Loucy (cell line): ENCODE data around the gene PIK3CA.
A peak's percentile ranks its signal among the peaks of the same experiment; 100 is the strongest.

ENCODE experiments used
- H2AFZ ChIP-seq: fragments of 200-600 bp; sonication (generic); 2 replicates; pipeline ENCODE4 v1.6.0; 2016; ENCODE audit warnings: antibody characterized with exemption, mild to moderate bottlenecking, low read length, moderate library complexity
- H3F3A ChIP-seq: fragments of 200-600 bp; 2 replicates; pipeline ENCODE4 v1.6.0; 2016; ENCODE audit warnings: antibody characterized with exemption, low read depth, mild to moderate bottlenecking
- H3K27me3 ChIP-seq: fragments of 200-600 bp; sonication (generic); 2 replicates; pipeline ENCODE4 v1.6.1; 2014; ENCODE audit warnings: low read length, mild to moderate bottlenecking; ENCODE audit not compliant: insufficient read depth, poor library complexity, severe bottlenecking
- H3K36me3 ChIP-seq: fragments of 200-600 bp; sonication (generic); 2 replicates; pipeline ENCODE4 v1.6.1; 2016; ENCODE audit warnings: low read length; ENCODE audit not compliant: insufficient read depth
- H3K4me1 ChIP-seq: fragments of 200-600 bp; sonication (generic); 2 replicates; pipeline ENCODE4 v1.5.1; 2014; ENCODE audit warnings: low read length, mild to moderate bottlenecking; ENCODE audit not compliant: insufficient read depth, poor library complexity, severe bottlenecking
- H3K4me2 ChIP-seq: fragments of 200-600 bp; sonication (generic); 2 replicates; pipeline ENCODE4 v1.6.0; 2014; ENCODE audit warnings: antibody characterized with exemption, low read length, low read depth, mild to moderate bottlenecking; ENCODE audit not compliant: poor library complexity, severe bottlenecking
- H3K4me3 ChIP-seq: fragments of 200-600 bp; sonication (generic); 2 replicates; pipeline ENCODE4 v1.5.1; 2014; ENCODE audit warnings: low read length, mild to moderate bottlenecking, mixed read lengths; ENCODE audit not compliant: poor library complexity, severe bottlenecking
- H3K79me2 ChIP-seq: fragments of 200-600 bp; sonication (generic); 2 replicates; pipeline ENCODE4 v1.6.1; 2014; ENCODE audit warnings: low read length; ENCODE audit not compliant: insufficient read depth
- H3K9ac ChIP-seq: fragments of 200-600 bp; sonication (generic); 2 replicates; pipeline ENCODE4 v1.6.0; 2014; ENCODE audit warnings: mild to moderate bottlenecking, low read depth, low read length, moderate library complexity; ENCODE audit not compliant: poor library complexity, severe bottlenecking
- H3K9me2 ChIP-seq: fragments of 200-600 bp; sonication (generic); replicated peaks from 2 replicates; pipeline ENCODE4 v1.6.1; 2016; ENCODE audit warnings: low read depth, low read length, mixed read lengths
- H3K9me3 ChIP-seq: fragments of 200-600 bp; sonication (generic); 2 replicates; pipeline ENCODE4 v1.6.1; 2014; ENCODE audit warnings: mild to moderate bottlenecking, antibody characterized with exemption, low read length, low read depth; ENCODE audit not compliant: insufficient read depth
- H4K20me1 ChIP-seq: fragments of 200-600 bp; sonication (generic); 2 replicates; pipeline ENCODE4 v1.6.0; 2014; ENCODE audit warnings: antibody characterized with exemption, low read length, mild to moderate bottlenecking; ENCODE audit not compliant: insufficient read depth, poor library complexity, severe bottlenecking
- EZH2phosphoT487 ChIP-seq: fragments of 200-600 bp; IDR thresholded peaks from 2 replicates; pipeline ENCODE4 v1.6.1; 2018; ENCODE audit warnings: antibody characterized with exemption, mild to moderate bottlenecking, moderate library complexity, borderline replicate concordance
- TF ChIP-seq, protein P1 (sequence below): fragments of 200-600 bp; sonication (generic); conservative IDR thresholded peaks from 2 replicates; pipeline ENCODE4 v1.5.1; 2014; ENCODE audit warnings: mild to moderate bottlenecking, antibody characterized with exemption, low read length

Gene PIK3CA

DNA sequence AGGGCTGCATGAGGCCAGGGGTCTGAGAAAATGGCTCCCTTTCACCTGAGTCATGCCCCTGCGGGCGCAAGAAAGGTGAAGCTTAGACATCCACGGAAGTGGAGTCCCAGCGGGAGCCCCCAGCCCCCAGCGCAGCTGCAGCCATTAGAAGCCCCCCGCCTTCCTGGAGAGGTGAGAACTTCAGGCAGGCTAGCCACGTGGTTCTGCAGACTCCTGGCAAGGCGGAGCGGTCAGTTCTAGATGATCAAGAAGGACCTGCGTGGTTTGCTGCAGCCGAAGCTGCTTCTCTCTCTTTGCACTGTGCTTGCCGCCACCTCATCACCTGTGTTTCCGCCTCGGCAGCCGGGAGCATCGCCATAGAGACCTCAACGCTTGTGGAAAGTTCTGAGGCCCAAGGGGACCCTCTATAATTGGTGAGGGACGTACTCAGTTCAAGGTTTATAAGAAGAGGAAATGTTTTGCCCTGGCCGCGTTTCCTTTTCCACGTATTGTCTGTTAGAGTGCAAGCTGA lies 118.6 kb downstream of the PIK3CA start:
- no peaks in the 10 kb centered on the region for H3K9me3 ChIP-seq
- no peaks in the 10 kb centered on the region for H3K27me3 ChIP-seq
- TF ChIP-seq EZH2phosphoT487, result no peak
- TF ChIP-seq, protein P1, sequence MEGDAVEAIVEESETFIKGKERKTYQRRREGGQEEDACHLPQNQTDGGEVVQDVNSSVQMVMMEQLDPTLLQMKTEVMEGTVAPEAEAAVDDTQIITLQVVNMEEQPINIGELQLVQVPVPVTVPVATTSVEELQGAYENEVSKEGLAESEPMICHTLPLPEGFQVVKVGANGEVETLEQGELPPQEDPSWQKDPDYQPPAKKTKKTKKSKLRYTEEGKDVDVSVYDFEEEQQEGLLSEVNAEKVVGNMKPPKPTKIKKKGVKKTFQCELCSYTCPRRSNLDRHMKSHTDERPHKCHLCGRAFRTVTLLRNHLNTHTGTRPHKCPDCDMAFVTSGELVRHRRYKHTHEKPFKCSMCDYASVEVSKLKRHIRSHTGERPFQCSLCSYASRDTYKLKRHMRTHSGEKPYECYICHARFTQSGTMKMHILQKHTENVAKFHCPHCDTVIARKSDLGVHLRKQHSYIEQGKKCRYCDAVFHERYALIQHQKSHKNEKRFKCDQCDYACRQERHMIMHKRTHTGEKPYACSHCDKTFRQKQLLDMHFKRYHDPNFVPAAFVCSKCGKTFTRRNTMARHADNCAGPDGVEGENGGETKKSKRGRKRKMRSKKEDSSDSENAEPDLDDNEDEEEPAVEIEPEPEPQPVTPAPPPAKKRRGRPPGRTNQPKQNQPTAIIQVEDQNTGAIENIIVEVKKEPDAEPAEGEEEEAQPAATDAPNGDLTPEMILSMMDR, result no peak
- peak overlapping the region; percentile 82 for H3K9ac ChIP-seq
- peak overlapping the region; percentile 74 for H3K4me3 ChIP-seq
- H3K9me2 ChIP-seq, result no peaks in the 10 kb centered on the region
- no peaks in the 10 kb centered on the region for H4K20me1 ChIP-seq
- H3F3A ChIP-seq, result peaks cover 3% of the 10 kb centered on the region; the same call in 1 of the 2 replicates
- H3K4me2 ChIP-seq, result peak overlapping the region; percentile 79
- no peaks in the 10 kb centered on the region for H3K36me3 ChIP-seq
- peaks cover 67% of the 10 kb centered on the region for H3K4me1 ChIP-seq
- H3K79me2 ChIP-seq, result peaks cover 33% of the 10 kb centered on the region
- no peak overlapping the region for H2AFZ ChIP-seq

DNA sequence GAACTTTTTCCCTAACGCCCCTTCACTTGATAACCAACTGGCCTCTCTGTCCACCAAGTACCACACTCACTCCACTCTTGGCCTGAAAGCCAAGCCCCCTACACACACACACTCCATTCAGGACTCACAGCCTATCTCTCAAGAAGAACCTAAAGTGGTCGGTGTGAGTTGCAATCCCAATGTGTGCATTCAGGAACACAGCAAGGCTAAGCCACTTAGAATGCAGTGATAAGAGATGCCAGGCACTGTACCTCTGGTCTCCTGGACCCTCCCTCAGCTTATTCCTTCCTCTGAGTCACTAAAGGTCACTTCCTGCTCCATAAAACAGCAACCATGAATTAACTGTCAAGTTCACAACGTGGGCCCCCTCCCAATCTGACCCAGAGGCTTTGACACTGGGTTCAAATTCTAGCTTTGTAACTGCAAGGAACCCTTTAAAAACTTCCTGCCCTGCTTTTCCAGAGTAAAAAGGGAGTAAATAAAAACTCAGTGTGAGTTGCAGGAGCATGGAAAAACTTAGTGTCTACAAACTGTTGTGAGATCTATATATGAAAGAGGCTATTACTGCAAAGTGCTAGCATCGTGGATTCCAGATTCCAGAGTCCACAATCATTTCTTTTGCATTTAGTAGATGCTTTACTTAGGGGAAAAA lies 120.4 kb downstream of the PIK3CA start:
- peak overlapping the region; percentile 56 for H3K9ac ChIP-seq
- H3K4me2 ChIP-seq, result peak overlapping the region; percentile 71
- H3K9me2 ChIP-seq, result no peaks in the 10 kb centered on the region
- peaks cover 3% of the 10 kb centered on the region; the same call in 1 of the 2 replicates for H3F3A ChIP-seq
- H3K4me3 ChIP-seq, result peak overlapping the region; percentile 74
- peaks cover 23% of the 10 kb centered on the region for H3K79me2 ChIP-seq
- H3K36me3 ChIP-seq, result no peaks in the 10 kb centered on the region
- peaks cover 67% of the 10 kb centered on the region for H3K4me1 ChIP-seq
- H2AFZ ChIP-seq, result peak overlapping the region; percentile 44
- H3K27me3 ChIP-seq, result no peaks in the 10 kb centered on the region
- H4K20me1 ChIP-seq, result no peaks in the 10 kb centered on the region
- H3K9me3 ChIP-seq, result no peaks in the 10 kb centered on the region
- TF ChIP-seq, protein P1, result no peak
- TF ChIP-seq EZH2phosphoT487, result no peak

DNA sequence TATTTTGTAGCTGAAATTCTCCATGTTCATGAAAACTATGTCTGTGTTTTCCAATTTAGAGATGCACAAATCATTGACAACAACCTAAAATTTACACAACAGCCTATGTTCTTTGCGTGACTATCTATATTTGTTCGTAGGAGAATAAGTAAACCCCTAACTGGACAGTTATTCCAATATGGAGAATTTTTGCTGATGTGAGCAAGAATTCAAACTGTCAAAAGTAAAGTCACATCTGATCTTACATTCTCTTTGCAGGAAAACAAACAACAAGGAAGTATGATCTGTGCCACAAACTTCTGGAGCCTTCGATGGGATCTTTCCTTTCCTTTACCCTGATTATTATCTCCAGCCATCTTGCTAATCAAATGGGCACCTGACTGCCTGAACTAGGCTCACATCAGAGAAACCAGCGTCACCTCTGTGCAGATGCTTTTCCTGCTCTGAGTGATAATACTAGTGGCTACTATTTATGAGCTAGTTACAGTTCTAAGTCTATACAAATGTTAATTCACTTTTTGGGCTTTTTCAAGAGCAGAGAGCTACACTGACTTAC lies 121.1 kb downstream of the PIK3CA start:
- Histone ChIP-seq H3K9me3 (no peaks in the 10 kb centered on the region), H4K20me1 (no peaks in the 10 kb centered on the region), H3K4me2 (peak overlapping the region; percentile 71), H3K36me3 (no peaks in the 10 kb centered on the region), H3K9me2 (no peaks in the 10 kb centered on the region), H3F3A (peaks cover 3% of the 10 kb centered on the region; the same call in 1 of the 2 replicates), H3K9ac (peak overlapping the region; percentile 56), H3K4me3 (peak overlapping the region; percentile 74), H2AFZ (peak overlapping the region; percentile 44), H3K4me1 (peaks cover 62% of the 10 kb centered on the region), H3K27me3 (no peaks in the 10 kb centered on the region), H3K79me2 (peaks cover 16% of the 10 kb centered on the region)
- TF ChIP-seq EZH2phosphoT487, result no peak
- TF ChIP-seq, protein P1, result no peak
